Pancreas (tissue), 10 donors: ENCODE data around the gene GTPBP4. TPM values are rescaled to one million over a fixed set of nuclear protein-coding genes. Genes with fewer than 3 reads are reported as not detected.

Experiments
- ATAC-seq, 4 donors: fragments of 200-7000 bp; cut with Tn5 transposase; one replicate each; pipeline versions ENCODE4 v1.8.0 to v1.9.1; 2020; ENCODE audit warnings: mild to moderate bottlenecking in 4 of 4, moderate library complexity in 4 of 4
- DNase-seq, 6 donors: peaks; one replicate each; pipeline ENCODE4 v3.0.0-alpha.2; 2020
- FAIRE-seq: peaks from 2 replicates; lab custom pipeline; 2012; peaks lifted over from hg19 to GRCh38; lab: Jason Lieb, UNC
- H3K27ac ChIP-seq, 4 donors: fragments of 200-600 bp; sonication (generic); 1 replicate in 3 of 4; 2 replicates in 1 of 4; pipeline versions ENCODE4 v1.5.0 to v1.8.0; 2020
- H3K27me3 ChIP-seq, 4 donors: fragments of 200-600 bp; one replicate each; pipeline ENCODE4 v1.8.0; 2021
- H3K36me3 ChIP-seq, 3 donors: fragments of 200-600 bp; sonication (generic) in 1 of 3; one replicate each; pipeline versions ENCODE4 v1.5.0 to v1.8.0; 2020 to 2021
- H3K4me1 ChIP-seq, 3 donors: fragments of 200-600 bp; one replicate each; pipeline ENCODE4 v1.8.0; 2021
- H3K4me3 ChIP-seq, 4 donors: fragments of 200-600 bp; sonication (generic) in 2 of 4; one replicate each; pipeline versions ENCODE4 v1.5.0 to v1.8.0; 2020 to 2021
- H3K9me3 ChIP-seq, 4 donors: fragments of 200-600 bp; one replicate each; pipeline ENCODE4 v1.8.0; 2021
- WGBS, 2 donors: extraction: QIAGEN DNeasy Blood & Tissue Kit; methylation state at CpG; one replicate each; pipeline ENCODE4 v1.1.7; 2013; 5-methylcytosine and 5-hydroxymethylcytosine counted together
- intact Hi-C, 3 donors: fragments of 100-400 bp; cut with DNase I; formaldehyde crosslinking; loops; one replicate each; pipeline versions ENCODE4 v1.11.1 to v1.14.2; 2022
- polyA plus RNA-seq, 2 donors: library from polyadenylated mRNA; stranded (reverse); fragments of 200-250 nt; gene quantifications; one replicate each; pipeline ENCODE4 v1.2.3, GENCODE V29; 2013
- total RNA-seq, 6 donors: library from RNA; stranded (reverse); fragmentation: NEBNext Ultra II Directional in 4 of 6; extraction: Animal tissue kit (Norgen Biotek cat#: 25700) in 4 of 6; gene quantifications; one replicate each; pipeline versions ENCODE4 v1.2.1 to v1.2.4, GENCODE V29; 2021 to 2023
- TF ChIP-seq, protein P1 (sequence below), 4 donors: fragments of 200-600 bp; sonication (generic) in 3 of 4; IDR thresholded peaks; one replicate each; pipeline versions ENCODE4 v1.5.0 to v1.8.0; 2021; ENCODE audit warnings: antibody characterized with exemption in 4 of 4
- donor health status: healthy with polysubstance abuse.
- donor health status: DM: no; HTN: no; CAD: no; lungs with moderate emphysema.
- donor health status: DM: no; HTN: no; CAD: no.
- donor health status: control.
- donor health status: control.
- donor health status: Bipolar disorder and iron deficiency.
- donor health status: DM: yes; HTN: yes; CAD: no.
- donor health status: DM: no; HTN: no; CAD: no.
- donor health status: DM: no; HTN: no; CAD: no.
- donor health status: DM: yes; HTN: yes; CAD: no.

Gene GTPBP4
- total RNA-seq (10 to 100 TPM in 5 of 6 donors, 1 to 10 TPM in 1; 7.5 to 18.4 (median 15.8) TPM), polyA plus RNA-seq (10 to 100 TPM in 1 of 2 donors, 1 to 10 TPM in 1; 6.9 to 18.3 TPM)

DNA sequence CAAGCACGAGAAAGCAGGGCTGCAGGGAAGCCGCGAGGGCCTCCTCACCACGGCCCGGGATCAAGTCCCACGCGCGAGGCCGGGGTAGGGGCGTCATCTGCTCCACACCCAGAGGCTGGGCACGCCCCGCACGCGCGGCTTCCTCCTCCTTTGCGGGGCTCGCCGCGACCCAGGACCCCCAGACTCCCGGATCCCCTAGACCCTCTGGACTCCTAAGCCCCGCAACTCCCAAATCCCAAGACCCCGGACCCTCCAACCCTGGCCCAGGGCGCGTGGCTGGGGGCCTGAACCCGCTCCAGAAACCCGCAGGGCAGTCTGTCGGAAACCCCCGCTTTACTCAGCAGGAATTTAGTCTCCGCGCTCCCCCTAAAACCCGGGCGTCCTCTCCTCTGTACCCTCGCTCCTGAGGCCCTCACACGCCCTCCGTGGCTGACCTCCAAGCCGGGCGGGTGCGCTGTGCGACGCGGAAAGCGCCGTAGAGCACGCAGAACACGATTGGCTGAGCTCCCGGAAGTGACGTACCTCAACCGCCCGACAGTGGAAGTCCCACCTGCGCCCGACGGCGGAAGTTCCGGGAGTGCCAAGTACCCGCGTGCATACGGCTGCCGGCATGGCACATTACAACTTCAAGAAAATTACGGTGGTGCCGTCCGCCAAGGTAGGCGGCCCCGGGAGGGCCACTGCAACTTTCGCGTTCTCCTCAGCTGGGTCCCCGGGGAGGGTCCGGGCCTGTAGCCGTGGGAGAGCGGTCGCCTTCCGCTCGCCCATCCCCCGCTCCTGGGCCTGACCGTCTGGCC lies at the start of gene GTPBP4:
GTPBP4 (plus strand) TSS at position 565 of the 797 bp plus-strand sequence; CDS start at position 611, 46 bp downstream.
- 0% methylated on average over 58 to 74 of the region's 74 CpGs for WGBS, 2 donors
- intact Hi-C loops, result no loop called here
- no peaks in the 10 kb centered on the region for H3K9me3 ChIP-seq
- FAIRE-seq, result no peak
- H3K27me3 ChIP-seq, result no peaks in the 10 kb centered on the region
- ATAC-seq, result peak; percentile 98 to 99 (median 98)
- H3K27ac ChIP-seq, result peak within 1 kb of the TSS; percentile 65 to 84 (median 78)
- DNase-seq, result peak; percentile 98 to 99 (median 98)
- H3K4me1 ChIP-seq, result peaks cover 6 to 17% (median 9%) of the 10 kb centered on the region in 3 donors
- peak within 1 kb of the TSS; percentile 72 to 97 (median 94) for H3K4me3 ChIP-seq
- TF ChIP-seq, protein P1, sequence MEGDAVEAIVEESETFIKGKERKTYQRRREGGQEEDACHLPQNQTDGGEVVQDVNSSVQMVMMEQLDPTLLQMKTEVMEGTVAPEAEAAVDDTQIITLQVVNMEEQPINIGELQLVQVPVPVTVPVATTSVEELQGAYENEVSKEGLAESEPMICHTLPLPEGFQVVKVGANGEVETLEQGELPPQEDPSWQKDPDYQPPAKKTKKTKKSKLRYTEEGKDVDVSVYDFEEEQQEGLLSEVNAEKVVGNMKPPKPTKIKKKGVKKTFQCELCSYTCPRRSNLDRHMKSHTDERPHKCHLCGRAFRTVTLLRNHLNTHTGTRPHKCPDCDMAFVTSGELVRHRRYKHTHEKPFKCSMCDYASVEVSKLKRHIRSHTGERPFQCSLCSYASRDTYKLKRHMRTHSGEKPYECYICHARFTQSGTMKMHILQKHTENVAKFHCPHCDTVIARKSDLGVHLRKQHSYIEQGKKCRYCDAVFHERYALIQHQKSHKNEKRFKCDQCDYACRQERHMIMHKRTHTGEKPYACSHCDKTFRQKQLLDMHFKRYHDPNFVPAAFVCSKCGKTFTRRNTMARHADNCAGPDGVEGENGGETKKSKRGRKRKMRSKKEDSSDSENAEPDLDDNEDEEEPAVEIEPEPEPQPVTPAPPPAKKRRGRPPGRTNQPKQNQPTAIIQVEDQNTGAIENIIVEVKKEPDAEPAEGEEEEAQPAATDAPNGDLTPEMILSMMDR (IDR thresholded peaks at IDR 0.05), result no peak
- H3K36me3 ChIP-seq, result no peaks in the 10 kb centered on the region

DNA sequence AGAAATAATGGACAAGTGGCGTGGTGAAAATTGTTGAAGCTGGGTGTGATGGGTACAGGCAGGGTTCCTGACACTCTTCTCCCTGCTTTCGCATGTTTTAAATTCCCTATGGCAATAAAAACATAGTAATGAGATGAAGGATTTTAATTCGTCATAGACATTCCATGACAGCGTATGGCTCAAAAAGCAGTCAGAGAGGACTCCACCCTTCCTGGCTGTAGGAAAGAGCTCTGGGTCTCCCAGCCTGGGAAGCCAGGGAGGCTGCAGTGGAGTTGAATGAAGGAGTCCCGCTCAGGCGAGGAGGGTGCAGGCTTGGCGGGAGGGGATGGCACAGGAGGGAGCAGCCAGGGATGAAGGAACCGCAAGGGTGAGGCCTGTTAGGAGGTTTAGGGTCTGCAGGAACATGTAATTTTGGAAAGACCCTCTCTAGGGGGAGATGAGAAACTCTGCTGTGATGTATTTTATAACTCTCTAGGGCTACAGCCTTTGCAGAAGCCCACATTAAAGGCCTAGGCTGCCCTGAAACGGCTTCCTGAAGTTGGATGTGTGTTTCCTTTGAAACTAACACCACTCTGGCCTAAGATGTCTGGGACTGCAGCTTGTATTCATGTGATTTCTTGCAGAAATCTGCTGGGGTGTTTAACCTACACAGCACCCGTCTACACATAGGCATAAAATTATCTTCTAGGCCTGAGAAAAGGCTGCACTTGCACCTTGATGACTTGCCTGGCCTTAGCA lies 49.1 kb upstream of the GTPBP4 start:
- 84 to 91% methylated on average over 10 of the region's 10 CpGs for WGBS, 2 donors
- Histone ChIP-seq H3K27me3 (no peaks in the 10 kb centered on the region), H3K4me1 (no peaks in the 10 kb centered on the region), H3K27ac (no peak overlapping the region), H3K4me3 (no peak overlapping the region), H3K9me3 (no peaks in the 10 kb centered on the region), H3K36me3 (no peaks in the 10 kb centered on the region)
- FAIRE-seq (no peak), DNase-seq (no peak), ATAC-seq (no peak)
- intact Hi-C loops, result no loop called here
- TF ChIP-seq, protein P1 (IDR thresholded peaks at IDR 0.05), result no peak

DNA sequence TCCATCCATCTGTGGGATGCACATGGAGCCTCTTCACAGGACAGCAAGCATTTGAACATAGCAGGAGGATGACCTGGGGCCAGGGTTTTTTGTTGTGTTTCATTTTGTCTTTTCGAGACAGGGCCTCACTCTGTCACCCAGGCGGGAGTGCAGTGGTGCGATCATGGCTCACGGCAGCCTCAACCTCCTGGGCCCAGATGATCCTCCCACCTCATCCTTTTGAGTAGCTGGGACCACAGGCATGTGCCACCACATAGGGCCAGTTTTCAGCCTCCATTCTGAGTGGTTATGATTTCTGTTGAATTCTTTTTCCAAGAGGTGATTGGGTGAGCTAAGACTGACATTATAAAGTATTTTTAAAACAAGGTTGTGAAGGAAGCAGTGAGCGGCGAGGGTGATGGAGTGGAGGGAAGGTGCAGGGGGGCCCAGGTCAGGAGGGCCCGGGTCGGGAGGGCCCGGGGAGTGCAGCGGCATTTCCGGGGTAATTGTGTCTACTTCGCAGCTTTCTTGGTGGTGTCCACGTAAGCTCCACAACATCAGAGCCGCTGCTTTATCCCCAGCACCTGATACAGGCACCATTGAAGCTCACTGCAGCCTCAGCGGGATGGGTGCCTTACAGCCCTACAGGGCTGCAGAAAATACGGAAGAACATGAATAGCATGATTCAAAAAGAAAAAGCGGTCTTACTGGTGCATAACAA lies 44.8 kb upstream of the GTPBP4 start:
- 80 to 83% methylated on average over 17 of the region's 17 CpGs for WGBS, 2 donors
- Histone ChIP-seq H3K4me1 (no peaks in the 10 kb centered on the region), H3K4me3 (no peak overlapping the region), H3K9me3 (no peaks in the 10 kb centered on the region), H3K27ac (no peak overlapping the region), H3K27me3 (no peaks in the 10 kb centered on the region), H3K36me3 (no peaks in the 10 kb centered on the region)
- FAIRE-seq (no peak), ATAC-seq (no peak), DNase-seq (no peak)
- TF ChIP-seq, protein P1 (IDR thresholded peaks at IDR 0.05), result no peak
- intact Hi-C loops, result no loop called here

DNA sequence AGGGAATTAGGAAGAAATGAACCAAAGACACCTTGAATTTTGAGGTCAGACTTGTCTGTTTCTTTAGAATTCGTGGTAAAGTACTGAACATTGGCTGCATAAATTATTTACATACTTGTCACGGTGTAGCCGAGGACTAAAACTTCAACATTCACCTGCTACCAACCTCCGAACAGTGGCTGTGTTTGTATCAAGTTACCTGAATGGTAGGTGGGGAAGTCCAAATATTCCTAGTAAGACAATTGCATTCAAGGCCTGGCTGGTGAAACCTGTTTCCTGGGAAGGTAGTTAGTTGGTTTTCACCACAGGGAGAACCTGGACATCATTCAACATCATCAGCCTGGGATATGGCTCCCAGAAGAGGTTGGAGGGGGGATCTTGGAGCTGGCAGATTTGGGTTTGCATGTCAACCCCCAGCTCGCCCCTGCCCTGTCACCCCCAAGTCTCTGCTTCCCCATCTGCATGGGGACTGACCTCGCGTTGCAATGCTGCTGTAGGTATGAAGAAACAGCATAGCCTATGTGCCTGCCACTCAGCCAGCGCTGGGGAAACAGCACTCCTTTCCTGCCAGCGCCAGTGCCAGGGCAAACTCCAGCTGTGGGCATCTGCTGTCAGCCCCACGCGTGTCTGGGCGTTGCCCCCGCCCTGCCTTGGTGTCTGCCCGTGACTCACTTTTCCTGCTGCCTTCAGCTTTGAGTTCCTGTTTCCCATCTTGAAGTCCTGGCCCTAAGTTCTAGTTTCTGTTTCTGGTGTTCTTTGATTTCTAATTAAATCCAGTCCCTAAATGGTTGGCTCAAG lies 44.0 kb upstream of the GTPBP4 start:
- Histone ChIP-seq H3K4me1 (no peaks in the 10 kb centered on the region), H3K27ac (peak overlapping the region in 1 of 4 donors; percentile 23), H3K9me3 (no peaks in the 10 kb centered on the region), H3K4me3 (no peak overlapping the region), H3K27me3 (no peaks in the 10 kb centered on the region), H3K36me3 (no peaks in the 10 kb centered on the region)
- whole genome bisulfite sequencing, 2 donors, result 72 to 76% methylated on average over 14 of the region's 14 CpGs
- ATAC-seq, result peak in 3 of 4 donors; percentile 42 to 89 (median 68)
- TF ChIP-seq, protein P1 (IDR thresholded peaks at IDR 0.05), result no peak
- peak in 1 of 6 donors; percentile 28 for DNase-seq
- no peak for FAIRE-seq
- intact Hi-C loops, result no loop called here
